ENCODE results near the gene TREML4.

TREML4 gene

DNA sequence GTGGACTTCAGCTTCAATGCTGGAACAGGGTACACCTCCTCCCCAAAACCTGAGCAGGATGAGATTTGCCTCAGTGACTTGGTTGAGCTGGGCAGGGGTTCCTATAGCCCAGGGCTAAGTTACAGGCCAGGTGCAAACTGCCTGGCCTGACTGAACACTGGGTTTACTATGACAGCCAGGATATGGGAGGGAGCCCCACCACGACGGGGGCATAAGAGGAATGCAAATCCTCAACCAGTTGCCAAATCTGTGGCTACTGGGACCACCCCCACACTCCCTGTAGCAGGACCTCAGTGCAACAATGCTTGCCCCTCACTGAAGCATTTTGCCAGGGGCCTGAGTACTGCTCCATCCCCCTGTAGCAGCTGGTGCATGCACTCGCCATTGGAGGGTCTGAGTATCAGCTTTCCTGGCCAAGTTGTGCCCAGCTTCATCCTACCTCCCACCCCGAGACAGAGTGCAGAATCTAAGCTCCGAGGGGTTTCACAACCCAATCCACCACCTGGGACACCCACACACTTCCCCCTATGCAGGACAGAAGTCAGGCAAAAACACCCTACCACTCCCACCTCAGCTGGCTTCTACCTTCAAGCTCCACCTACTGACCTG, 27.6 kb downstream of the TREML4 start:
- no peak for DNase-seq

DNA sequence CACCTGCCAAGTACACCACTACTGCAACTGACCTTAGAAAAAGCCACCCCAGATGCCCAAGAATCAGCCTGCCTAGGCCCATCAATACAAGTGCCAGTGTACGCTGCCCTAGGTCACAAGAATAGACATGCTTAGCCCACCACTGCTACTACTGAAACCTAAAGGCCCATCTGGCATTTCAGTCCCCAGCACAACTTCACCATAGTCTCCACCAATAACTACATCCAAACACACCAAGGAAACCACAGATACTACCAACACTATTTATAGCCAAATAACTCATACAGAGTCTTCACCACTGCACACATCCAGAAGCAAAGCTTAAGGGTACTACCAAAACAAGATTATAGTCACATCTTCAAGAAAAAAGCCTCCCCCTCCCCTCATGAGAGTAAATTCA, 28.2 kb downstream of the TREML4 start:
- DNase-seq: no peak

- DNase-seq: no peak
Measured at GRCh38 chr6:41257369-41258195, 29.4 kb downstream of the TREML4 start.

DNA sequence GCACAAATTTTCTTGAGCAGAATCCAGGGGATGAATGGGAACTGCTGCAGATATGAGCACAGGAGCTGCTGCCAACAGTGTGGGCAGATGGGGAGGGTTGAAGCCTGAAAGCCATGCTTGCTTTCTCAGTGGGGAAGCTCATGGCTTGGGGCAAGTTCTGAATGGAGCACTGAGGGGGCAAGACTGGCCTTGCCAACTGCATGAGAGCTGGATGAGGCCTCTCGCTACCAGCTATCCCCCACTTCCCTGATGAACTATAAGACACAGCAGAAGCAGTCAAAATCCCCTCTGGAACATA, 30.0 kb downstream of the TREML4 start:
- DNase-seq: no peak

- no peak for DNase-seq
Measured at GRCh38 chr6:41262401-41262800, 34.3 kb downstream of the TREML4 start.

DNA sequence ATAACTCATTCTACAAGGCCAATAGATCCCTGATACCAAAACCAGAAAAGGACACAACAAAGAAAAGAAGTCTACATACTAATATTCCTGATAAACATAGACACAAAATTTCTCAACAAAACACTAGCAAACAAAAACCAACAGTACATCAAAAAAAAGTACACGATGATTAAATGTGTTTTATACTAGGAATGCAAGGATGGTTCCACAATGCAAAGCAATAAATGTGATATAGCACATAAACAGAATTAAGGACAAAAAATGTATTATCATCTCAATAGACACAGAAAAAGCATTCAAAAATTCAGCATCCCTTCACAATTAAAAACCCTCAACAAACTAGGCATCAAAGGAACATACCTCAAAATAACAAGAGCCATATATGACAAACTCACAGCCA, 35.1 kb downstream of the TREML4 start:
- no peak for DNase-seq

DNA sequence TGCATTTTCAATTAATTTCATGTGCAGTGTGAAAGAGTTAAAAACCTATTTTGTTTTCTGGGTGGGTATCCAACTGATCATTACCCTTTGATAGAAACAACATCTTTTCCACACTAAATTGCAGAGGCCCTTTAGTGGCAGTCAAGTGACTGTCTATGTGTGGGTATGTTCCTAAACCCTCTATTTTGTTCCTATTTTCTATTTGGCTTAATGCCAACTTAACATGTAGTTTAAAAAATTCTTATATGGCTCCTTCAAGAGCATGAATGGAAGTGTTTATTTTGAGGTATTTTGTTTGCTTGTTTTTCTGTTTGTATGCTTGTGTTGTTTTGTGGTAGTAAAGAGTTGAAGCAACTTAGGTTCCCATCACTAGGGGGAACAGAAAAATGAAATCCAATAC, 38.4 kb downstream of the TREML4 start:
- peak; percentile 15 for DNase-seq

GRCh38 chr6:41268478-41268877, 40.3 kb downstream of the TREML4 start:
- no peak for DNase-seq

DNA sequence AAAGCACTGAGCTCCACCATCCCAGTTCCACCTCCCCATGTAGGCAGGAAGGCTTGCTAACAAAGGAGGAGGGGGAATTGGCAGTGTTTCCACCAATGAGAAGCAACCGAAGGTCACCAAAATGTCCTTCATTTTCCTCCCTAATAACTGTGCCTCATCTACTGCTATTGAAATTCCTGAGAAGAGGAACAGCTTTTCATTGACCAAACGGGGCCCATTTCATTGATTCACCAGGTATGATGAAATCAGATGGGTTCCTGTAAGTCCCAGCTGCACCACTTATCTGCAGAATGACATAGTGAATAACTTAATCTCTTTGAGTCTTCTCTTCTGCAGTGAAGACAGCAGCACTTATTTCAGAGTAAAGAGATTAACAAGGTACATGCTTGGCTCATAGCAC, 41.0 kb downstream of the TREML4 start:
- no peak for DNase-seq

GRCh38 chr6:41269716-41270115, 41.6 kb downstream of the TREML4 start:
- no peak for DNase-seq

DNA sequence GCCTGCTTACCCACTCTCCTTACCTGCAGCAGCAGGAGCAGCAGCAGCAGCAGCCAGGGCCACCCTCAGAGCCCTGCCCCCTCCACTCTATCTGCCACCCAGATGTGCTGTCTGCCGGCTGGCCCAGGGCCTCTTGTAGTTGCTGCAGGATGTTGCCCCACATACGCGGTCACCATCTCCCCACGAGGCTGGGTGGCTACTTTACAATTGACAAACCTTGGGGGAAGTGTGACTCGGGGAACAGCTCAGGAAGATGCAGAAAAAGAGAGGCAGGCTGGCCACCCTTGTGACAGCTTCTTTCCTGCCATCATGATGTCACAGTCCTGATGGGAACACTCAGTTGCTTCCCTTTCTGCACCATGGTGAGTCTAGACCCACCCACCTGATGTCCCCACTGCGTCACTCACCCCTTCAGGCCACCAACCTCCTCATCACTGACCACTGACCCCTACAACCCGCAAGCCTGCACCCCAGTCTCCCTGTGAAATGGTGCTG, 43.8 kb downstream of the TREML4 start:
- DNase-seq: peak; percentile 87

- DNase-seq: no peak
Measured at GRCh38 chr6:41272591-41273240, 44.6 kb downstream of the TREML4 start.

- DNase-seq: no peak
Measured at GRCh38 chr6:41273714-41274113, 45.6 kb downstream of the TREML4 start.

DNA sequence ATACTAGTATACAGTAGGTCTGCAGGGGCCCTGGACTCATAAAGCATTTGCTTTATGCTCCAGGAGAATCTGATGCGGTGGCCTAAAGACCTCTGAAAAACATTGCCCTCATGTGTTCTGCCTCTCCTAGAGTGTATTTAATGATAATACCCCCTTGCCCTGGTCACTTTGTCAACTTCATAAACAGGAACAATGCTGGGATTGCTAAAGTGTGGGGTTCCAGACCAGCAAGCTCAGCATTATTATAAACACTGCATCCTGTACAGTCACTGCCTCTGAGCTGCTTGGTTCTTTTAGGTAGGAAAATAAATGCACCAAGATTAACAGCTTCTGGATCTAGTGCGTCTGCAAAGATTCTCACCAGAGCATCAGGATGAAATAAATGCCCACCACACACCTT, 46.1 kb downstream of the TREML4 start:
- DNase-seq: no peak

DNA sequence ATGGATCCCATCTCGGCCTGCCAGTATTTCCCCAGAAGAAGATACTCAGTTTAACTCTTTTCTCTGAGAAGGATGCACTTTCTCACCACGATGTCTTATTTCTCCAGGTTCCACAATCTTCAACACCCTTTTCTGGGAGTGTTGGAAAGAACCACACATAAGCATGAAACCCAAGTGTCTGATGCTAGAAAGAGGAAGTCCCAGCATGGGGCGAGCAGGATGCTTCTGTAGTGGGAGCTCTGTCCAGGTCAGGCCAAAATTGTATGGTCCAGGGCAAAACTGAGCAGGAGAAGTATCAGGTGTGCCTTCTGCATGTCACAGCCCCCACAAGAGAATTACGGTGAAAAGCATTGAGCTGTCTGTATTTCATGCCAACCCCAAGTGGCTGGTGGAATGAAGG, 47.3 kb downstream of the TREML4 start:
- DNase-seq: no peak

DNA sequence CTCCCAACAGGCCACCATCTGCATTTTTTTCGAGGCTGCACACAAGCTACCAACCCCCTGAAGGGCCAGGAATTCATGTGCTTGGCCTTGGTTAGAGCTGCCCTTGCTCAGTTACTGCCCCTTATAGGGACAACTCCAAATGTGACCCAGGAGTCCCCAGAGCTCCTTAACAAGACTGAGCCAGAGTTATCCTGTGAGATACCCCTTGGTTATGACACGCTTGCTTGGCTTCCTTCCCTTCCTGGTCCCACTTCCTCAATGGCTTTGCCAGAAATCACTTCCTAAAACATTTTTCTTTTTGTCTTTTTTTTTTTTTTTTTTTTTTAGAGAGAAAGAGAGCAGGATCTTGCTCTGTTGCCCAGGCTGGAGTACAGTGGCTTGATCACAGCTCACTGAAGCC, 49.5 kb downstream of the TREML4 start:
- DNase-seq: no peak

DNA sequence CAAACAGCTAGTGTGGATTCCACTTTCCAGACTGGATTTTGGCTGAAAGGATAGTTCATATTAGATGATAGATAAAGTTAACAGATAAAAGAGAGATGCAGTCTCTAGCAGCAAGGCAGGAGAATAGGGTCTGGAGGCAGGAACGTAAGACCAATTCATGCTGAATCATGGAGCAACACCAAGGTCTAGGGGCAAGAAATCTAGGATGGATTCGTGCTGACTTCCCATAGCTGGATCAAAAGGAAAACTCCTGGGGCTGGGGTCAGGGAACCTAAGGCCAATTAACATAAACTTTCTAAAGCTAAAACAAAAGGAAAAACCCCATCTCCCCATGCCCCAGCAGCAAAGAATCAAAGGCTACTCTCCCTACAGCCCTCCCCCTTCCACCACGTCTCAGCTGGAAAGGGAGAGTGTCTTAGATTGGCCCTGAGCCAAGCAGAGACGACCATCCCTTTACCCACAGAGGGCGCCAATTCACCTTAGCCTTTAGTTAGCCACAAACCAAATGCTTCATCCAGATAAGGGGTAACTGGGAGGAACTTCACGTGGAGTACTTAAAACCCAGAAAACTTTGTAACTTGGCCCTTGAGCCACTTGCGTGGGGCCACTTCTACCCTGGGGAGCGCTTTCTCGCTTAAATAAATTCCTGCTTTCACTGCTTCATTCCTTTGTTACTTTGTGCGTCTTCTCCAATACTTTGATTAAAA, 50.7 kb downstream of the TREML4 start:
- DNase-seq: peak; percentile 97

GRCh38 chr6:41280381-41281057, 52.4 kb downstream of the TREML4 start:
- no peak for DNase-seq

GRCh38 chr6:41283600-41283999, 55.5 kb downstream of the TREML4 start:
- DNase-seq: no peak

DNA sequence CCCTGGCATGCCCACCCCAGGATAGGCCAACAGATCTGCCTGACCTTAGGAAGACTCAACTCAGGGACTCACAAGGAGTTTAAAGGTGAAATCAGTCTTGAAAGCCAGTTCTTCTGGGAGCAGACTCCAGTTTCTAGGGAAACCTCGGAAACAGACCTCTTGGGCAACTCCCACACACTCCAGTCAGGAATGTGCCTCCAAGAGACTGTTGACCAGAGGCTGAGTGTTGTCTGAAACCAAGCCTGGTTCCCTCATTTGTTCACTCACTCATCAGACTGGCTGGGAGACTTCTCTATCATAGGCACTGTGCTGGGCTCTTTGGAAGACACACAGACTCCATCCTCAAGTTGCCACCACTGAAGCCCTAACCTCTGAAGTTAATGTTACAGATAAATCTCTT, 56.6 kb downstream of the TREML4 start:
- no peak for DNase-seq

DNA sequence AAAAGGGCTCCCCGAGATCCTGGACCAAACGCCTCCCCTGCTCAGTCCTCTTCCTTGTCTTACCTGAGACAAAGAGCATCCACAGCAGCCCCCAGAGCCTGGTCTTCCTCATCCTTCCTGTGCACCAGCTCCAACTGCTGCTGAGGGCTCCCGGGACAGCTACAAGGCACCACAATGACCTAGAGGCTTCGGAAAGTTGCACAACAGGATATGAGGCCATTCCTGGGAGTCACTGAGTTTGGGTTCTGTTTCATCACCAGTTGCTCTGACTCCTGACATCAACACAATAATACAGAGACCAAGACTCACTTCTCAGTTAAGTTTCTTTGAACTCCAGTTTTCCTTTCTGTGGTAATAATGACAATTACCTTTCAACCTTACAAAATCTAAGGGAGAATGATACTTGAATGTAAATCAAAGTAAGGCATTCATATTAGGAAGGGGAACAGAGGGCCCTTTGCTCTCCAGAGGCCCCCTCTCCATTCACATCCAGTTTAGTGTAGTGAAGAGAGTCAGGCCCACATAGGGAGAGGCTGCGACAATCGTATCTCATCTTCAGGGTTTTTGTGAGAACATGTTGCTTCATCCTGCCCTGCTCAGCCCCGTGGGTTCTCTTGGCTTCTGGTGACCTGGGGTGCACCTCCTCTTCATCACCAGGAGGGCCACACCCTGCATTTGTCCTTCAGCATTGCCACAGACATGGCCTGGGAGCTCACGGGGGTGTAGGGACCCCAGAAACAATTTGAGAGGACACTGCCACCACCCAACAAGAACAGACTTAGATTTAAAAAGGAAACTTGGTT, 58.6 kb downstream of the TREML4 start, which contains the start of gene TREM1:
Gene TREM1 (minus strand): TSS at position 139 of the 803 bp plus-strand sequence. CDS start 27 bp downstream, at position 112.
- DNase-seq: peak; percentile 56
